ENCODE results near the gene EGFLAM. TPM values are rescaled to one million over a fixed set of nuclear protein-coding genes. Genes with fewer than 3 reads are reported as not detected.

EGFLAM gene
- total and polyA plus RNA-seq, 2 experiments from 2014 or later: 0.24 to 1.9 TPM

DNA sequence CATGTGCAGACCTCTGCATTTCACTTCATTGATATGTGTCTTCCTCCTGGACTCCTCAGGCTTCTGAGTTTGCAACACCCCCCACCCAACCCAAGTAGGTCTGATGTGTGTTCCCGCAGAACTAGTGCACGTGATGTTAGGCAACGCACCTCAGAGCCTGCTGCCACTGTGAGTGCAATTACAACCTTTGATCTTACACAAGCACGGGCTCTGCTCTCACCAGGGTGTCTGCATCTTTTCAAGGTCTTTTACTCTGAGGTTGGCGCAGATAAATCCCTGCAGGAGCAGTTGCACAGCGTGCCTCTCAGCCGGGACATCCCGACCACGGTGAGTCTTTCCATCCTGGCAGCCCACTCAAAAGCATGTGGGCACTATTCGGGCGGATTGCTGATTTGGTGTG, 80.1 kb downstream of the EGFLAM start:
- H4K20me1 ChIP-seq (replicated peaks; ENCODE audit: insufficient read depth): no peaks in the 10 kb centered on the region
- H3K9me2 ChIP-seq (ENCODE audit: insufficient read depth): peaks cover 3% of the 10 kb centered on the region; the same call in 1 of the 2 replicates

More for the DNA sequence above, 80.1 kb downstream of the EGFLAM start:
- Histone ChIP-seq H3K27me3 (ENCODE audit: insufficient read depth) (no peaks in the 10 kb centered on the region), H3K4me2 (no peak overlapping the region), H3K4me3 (no peak overlapping the region), H3K27ac (ENCODE audit: low read depth) (no peak overlapping the region), H3K4me1 (ENCODE audit: insufficient read depth) (no peaks in the 10 kb centered on the region), H3F3A (replicated peaks; ENCODE audit: low read depth) (no peaks in the 10 kb centered on the region), H2AFZ (no peak overlapping the region; the same call in 1 of the 2 replicates), H3K79me2 (replicated peaks; ENCODE audit: insufficient read depth) (no peaks in the 10 kb centered on the region), H3K36me3 (ENCODE audit: insufficient read depth) (no peaks in the 10 kb centered on the region)
- peaks cover 3% of the 10 kb centered on the region; the same call in 1 of the 3 replicates for H3K9me3 Mint-ChIP-seq
- no peaks in the 10 kb centered on the region for H3K27me3 Mint-ChIP-seq (ENCODE audit: insufficient read depth, low read depth, poor library complexity)
- H3K4me1 Mint-ChIP-seq: peaks cover 5% of the 10 kb centered on the region; the same call in 2 of the 3 replicates
- no peak overlapping the region for H3K4me3 Mint-ChIP-seq
- no peak overlapping the region for H3K27ac Mint-ChIP-seq
- ATAC-seq: no peak
- DNase-seq (ENCODE audit: low spot score): no peak
- H3K36me3 Mint-ChIP-seq (ENCODE audit: low read depth): no peaks in the 10 kb centered on the region
- no peak for TF ChIP-seq NANOG (IDR thresholded peaks at IDR 0.05; ENCODE audit: borderline replicate concordance)
- TF ChIP-seq CREB1 (CRISPR knock-in tag; IDR thresholded peaks at IDR 0.05; ENCODE audit: low read depth): no peak
- no peak for TF ChIP-seq EZH2 (IDR thresholded peaks at IDR 0.05; ENCODE audit: low read depth, unreplicated experiment)
- TF ChIP-seq EZH2phosphoT487 (IDR thresholded peaks at IDR 0.05; ENCODE audit: unreplicated experiment): no peak
- no peak for TF ChIP-seq POLR2AphosphoS5 (IDR thresholded peaks at IDR 0.05; ENCODE audit: low read depth)
- no peak for TF ChIP-seq STAT1 (IDR thresholded peaks at IDR 0.05; ENCODE audit: unreplicated experiment)
- no peak for TF ChIP-seq JUNB (IDR thresholded peaks at IDR 0.05; ENCODE audit: unreplicated experiment)
- no peak for TF ChIP-seq ZNF114 (CRISPR knock-in tag; IDR thresholded peaks at IDR 0.05)
- TF ChIP-seq ZNF331 (CRISPR knock-in tag; IDR thresholded peaks at IDR 0.05; ENCODE audit: low read depth): no peak
- TF ChIP-seq, protein P1, sequence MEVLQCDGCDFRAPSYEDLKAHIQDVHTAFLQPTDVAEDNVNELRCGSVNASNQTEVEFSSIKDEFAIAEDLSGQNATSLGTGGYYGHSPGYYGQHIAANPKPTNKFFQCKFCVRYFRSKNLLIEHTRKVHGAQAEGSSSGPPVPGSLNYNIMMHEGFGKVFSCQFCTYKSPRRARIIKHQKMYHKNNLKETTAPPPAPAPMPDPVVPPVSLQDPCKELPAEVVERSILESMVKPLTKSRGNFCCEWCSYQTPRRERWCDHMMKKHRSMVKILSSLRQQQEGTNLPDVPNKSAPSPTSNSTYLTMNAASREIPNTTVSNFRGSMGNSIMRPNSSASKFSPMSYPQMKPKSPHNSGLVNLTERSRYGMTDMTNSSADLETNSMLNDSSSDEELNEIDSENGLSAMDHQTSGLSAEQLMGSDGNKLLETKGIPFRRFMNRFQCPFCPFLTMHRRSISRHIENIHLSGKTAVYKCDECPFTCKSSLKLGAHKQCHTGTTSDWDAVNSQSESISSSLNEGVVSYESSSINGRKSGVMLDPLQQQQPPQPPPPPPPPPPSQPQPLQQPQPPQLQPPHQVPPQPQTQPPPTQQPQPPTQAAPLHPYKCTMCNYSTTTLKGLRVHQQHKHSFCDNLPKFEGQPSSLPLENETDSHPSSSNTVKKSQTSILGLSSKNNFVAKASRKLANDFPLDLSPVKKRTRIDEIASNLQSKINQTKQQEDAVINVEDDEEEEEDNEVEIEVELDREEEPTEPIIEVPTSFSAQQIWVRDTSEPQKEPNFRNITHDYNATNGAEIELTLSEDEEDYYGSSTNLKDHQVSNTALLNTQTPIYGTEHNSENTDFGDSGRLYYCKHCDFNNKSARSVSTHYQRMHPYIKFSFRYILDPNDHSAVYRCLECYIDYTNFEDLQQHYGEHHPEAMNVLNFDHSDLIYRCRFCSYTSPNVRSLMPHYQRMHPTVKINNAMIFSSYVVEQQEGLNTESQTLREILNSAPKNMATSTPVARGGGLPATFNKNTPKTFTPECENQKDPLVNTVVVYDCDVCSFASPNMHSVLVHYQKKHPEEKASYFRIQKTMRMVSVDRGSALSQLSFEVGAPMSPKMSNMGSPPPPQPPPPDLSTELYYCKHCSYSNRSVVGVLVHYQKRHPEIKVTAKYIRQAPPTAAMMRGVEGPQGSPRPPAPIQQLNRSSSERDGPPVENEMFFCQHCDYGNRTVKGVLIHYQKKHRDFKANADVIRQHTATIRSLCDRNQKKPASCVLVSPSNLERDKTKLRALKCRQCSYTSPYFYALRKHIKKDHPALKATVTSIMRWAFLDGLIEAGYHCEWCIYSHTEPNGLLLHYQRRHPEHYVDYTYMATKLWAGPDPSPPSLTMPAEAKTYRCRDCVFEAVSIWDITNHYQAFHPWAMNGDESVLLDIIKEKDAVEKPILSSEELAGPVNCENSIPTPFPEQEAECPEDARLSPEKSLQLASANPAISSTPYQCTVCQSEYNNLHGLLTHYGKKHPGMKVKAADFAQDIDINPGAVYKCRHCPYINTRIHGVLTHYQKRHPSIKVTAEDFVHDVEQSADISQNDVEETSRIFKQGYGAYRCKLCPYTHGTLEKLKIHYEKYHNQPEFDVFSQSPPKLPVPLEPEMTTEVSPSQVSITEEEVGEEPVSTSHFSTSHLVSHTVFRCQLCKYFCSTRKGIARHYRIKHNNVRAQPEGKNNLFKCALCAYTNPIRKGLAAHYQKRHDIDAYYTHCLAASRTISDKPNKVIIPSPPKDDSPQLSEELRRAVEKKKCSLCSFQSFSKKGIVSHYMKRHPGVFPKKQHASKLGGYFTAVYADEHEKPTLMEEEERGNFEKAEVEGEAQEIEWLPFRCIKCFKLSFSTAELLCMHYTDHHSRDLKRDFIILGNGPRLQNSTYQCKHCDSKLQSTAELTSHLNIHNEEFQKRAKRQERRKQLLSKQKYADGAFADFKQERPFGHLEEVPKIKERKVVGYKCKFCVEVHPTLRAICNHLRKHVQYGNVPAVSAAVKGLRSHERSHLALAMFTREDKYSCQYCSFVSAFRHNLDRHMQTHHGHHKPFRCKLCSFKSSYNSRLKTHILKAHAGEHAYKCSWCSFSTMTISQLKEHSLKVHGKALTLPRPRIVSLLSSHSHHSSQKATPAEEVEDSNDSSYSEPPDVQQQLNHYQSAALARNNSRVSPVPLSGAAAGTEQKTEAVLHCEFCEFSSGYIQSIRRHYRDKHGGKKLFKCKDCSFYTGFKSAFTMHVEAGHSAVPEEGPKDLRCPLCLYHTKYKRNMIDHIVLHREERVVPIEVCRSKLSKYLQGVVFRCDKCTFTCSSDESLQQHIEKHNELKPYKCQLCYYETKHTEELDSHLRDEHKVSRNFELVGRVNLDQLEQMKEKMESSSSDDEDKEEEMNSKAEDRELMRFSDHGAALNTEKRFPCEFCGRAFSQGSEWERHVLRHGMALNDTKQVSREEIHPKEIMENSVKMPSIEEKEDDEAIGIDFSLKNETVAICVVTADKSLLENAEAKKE (CRISPR knock-in tag; IDR thresholded peaks at IDR 0.05): no peak
- TF ChIP-seq, protein P2, sequence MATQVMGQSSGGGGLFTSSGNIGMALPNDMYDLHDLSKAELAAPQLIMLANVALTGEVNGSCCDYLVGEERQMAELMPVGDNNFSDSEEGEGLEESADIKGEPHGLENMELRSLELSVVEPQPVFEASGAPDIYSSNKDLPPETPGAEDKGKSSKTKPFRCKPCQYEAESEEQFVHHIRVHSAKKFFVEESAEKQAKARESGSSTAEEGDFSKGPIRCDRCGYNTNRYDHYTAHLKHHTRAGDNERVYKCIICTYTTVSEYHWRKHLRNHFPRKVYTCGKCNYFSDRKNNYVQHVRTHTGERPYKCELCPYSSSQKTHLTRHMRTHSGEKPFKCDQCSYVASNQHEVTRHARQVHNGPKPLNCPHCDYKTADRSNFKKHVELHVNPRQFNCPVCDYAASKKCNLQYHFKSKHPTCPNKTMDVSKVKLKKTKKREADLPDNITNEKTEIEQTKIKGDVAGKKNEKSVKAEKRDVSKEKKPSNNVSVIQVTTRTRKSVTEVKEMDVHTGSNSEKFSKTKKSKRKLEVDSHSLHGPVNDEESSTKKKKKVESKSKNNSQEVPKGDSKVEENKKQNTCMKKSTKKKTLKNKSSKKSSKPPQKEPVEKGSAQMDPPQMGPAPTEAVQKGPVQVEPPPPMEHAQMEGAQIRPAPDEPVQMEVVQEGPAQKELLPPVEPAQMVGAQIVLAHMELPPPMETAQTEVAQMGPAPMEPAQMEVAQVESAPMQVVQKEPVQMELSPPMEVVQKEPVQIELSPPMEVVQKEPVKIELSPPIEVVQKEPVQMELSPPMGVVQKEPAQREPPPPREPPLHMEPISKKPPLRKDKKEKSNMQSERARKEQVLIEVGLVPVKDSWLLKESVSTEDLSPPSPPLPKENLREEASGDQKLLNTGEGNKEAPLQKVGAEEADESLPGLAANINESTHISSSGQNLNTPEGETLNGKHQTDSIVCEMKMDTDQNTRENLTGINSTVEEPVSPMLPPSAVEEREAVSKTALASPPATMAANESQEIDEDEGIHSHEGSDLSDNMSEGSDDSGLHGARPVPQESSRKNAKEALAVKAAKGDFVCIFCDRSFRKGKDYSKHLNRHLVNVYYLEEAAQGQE (IDR thresholded peaks at IDR 0.05; ENCODE audit: unreplicated experiment): no peak
- TF ChIP-seq, protein P3, sequence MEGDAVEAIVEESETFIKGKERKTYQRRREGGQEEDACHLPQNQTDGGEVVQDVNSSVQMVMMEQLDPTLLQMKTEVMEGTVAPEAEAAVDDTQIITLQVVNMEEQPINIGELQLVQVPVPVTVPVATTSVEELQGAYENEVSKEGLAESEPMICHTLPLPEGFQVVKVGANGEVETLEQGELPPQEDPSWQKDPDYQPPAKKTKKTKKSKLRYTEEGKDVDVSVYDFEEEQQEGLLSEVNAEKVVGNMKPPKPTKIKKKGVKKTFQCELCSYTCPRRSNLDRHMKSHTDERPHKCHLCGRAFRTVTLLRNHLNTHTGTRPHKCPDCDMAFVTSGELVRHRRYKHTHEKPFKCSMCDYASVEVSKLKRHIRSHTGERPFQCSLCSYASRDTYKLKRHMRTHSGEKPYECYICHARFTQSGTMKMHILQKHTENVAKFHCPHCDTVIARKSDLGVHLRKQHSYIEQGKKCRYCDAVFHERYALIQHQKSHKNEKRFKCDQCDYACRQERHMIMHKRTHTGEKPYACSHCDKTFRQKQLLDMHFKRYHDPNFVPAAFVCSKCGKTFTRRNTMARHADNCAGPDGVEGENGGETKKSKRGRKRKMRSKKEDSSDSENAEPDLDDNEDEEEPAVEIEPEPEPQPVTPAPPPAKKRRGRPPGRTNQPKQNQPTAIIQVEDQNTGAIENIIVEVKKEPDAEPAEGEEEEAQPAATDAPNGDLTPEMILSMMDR (conservative IDR thresholded peaks at IDR 0.05; ENCODE audit: low read depth in 2 of 2): no peak
- TF ChIP-seq, protein P4, sequence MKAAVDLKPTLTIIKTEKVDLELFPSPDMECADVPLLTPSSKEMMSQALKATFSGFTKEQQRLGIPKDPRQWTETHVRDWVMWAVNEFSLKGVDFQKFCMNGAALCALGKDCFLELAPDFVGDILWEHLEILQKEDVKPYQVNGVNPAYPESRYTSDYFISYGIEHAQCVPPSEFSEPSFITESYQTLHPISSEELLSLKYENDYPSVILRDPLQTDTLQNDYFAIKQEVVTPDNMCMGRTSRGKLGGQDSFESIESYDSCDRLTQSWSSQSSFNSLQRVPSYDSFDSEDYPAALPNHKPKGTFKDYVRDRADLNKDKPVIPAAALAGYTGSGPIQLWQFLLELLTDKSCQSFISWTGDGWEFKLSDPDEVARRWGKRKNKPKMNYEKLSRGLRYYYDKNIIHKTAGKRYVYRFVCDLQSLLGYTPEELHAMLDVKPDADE (IDR thresholded peaks at IDR 0.05): no peak

All from GM23338 (cell line).